Glutamatergic neuron (in vitro differentiated cells): ENCODE measurements around the gene TEKT2. TPM values are rescaled to one million over a fixed set of nuclear protein-coding genes. Genes with fewer than 3 reads are reported as not detected.

Experiments
- DNase-seq: peaks from one replicate; pipeline ENCODE4 v3.0.0; 2022
- H3K27ac Mint-ChIP-seq: one replicate; pipeline ENCODE4 v1.8.0; 2020; ENCODE audit warnings: mild to moderate bottlenecking, mixed read lengths, inconsistent platforms; ENCODE audit not compliant: unreplicated experiment
- H3K27me3 Mint-ChIP-seq: one replicate; pipeline ENCODE4 v1.8.0; 2020; ENCODE audit warnings: mild to moderate bottlenecking, moderate library complexity, mixed read lengths, inconsistent platforms; ENCODE audit not compliant: unreplicated experiment
- H3K36me3 Mint-ChIP-seq: one replicate; pipeline ENCODE4 v1.8.0; 2020; ENCODE audit warnings: mild to moderate bottlenecking, mixed read lengths, inconsistent platforms; ENCODE audit not compliant: unreplicated experiment
- H3K4me1 Mint-ChIP-seq: one replicate; pipeline ENCODE4 v1.8.0; 2020; ENCODE audit warnings: mild to moderate bottlenecking, low read depth, mixed read lengths, inconsistent platforms; ENCODE audit not compliant: unreplicated experiment
- H3K4me3 Mint-ChIP-seq: one replicate; pipeline ENCODE4 v1.8.0; 2020; ENCODE audit warnings: mild to moderate bottlenecking, mixed read lengths, inconsistent platforms; ENCODE audit not compliant: unreplicated experiment
- H3K9me3 Mint-ChIP-seq: one replicate; pipeline ENCODE4 v1.8.0; 2020; ENCODE audit warnings: mild to moderate bottlenecking, moderate library complexity, mixed read lengths, inconsistent platforms; ENCODE audit not compliant: unreplicated experiment
- total RNA-seq: library from RNA; stranded (reverse); fragmentation: NEBNext Ultra II Directional; extraction: Animal tissue kit (Norgen Biotek cat#: 25700); gene quantifications from one replicate; pipeline ENCODE4 v1.2.1, GENCODE V29; 2021; ENCODE audit not compliant: unreplicated experiment
- TF ChIP-seq, protein P1 (sequence below): fragments of 200-600 bp; sonication (generic); IDR thresholded peaks from one replicate; pipeline ENCODE4 v1.5.0; 2021; ENCODE audit not compliant: partially characterized antibody, unreplicated experiment

TEKT2 gene
- total RNA-seq, 1 donor from 2014 or later, result 1.6 TPM

DNA sequence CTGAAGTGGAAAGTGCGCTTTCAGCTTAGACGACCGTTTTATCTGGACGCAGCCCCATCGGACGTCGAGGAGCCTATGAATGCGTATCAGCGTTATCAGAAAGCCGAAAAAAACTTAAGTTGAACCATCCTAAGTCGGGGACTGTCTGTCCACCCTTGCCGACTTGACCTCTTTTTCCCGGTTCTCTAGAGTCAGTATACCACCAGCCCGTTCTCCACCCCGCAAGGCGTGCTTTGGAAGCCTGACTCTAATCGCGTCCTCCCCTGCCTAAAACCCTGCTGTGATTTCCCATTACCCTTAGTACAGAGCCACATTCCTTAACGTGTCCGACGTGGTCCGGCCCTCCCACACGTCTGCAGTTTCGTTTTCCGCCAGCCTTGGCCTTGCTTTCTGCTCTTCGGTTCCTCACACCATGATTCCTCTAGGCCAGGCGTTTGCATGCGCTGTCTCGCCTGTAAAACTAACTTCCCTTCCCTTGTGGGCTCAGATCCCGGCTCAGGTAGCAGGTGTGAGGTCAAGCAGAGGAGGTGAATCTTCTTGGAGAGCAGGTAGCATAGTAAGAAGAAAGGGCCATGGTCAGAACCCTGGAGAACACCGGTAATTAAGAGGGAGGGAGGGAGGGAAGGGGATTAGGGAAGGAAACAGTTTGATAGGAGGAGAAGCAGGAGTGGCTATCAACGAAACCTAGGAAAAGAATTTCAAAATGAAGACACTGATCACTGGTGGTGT, 5.7 kb downstream of the TEKT2 start:
- peaks cover 11% of the 10 kb centered on the region for H3K27me3 Mint-ChIP-seq
- H3K36me3 Mint-ChIP-seq, result no peaks in the 10 kb centered on the region
- peak overlapping the region; percentile 68 for H3K27ac Mint-ChIP-seq
- H3K9me3 Mint-ChIP-seq, result peaks cover 4% of the 10 kb centered on the region
- TF ChIP-seq, protein P1, sequence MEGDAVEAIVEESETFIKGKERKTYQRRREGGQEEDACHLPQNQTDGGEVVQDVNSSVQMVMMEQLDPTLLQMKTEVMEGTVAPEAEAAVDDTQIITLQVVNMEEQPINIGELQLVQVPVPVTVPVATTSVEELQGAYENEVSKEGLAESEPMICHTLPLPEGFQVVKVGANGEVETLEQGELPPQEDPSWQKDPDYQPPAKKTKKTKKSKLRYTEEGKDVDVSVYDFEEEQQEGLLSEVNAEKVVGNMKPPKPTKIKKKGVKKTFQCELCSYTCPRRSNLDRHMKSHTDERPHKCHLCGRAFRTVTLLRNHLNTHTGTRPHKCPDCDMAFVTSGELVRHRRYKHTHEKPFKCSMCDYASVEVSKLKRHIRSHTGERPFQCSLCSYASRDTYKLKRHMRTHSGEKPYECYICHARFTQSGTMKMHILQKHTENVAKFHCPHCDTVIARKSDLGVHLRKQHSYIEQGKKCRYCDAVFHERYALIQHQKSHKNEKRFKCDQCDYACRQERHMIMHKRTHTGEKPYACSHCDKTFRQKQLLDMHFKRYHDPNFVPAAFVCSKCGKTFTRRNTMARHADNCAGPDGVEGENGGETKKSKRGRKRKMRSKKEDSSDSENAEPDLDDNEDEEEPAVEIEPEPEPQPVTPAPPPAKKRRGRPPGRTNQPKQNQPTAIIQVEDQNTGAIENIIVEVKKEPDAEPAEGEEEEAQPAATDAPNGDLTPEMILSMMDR, result no peak
- no peak for DNase-seq
- peak overlapping the region; percentile 92 for H3K4me3 Mint-ChIP-seq
- peaks cover 8% of the 10 kb centered on the region for H3K4me1 Mint-ChIP-seq

DNA sequence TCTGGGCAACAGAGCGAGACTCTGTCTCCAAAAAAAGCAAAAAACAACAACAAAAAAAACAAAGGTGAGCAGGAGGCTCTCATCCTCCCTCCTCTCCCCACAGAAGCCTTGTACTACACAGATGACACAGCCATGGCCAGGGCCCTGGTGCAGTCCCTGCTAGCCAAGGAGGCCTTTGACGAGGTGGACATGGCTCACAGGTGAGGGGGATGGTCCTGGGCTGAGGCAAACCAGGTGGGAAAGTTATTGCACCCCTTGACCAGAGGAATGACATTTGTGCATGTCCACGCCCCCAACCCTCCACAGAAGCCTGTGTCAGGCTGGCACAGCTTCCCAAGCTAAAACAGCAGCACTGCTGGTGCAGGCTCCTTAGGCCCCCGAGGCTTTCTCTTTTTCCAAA, 7.2 kb downstream of the TEKT2 start:
- Mint-ChIP-seq H3K4me3 (no peak overlapping the region), H3K9me3 (peaks cover 4% of the 10 kb centered on the region), H3K27ac (no peak overlapping the region), H3K27me3 (peaks cover 10% of the 10 kb centered on the region), H3K36me3 (no peaks in the 10 kb centered on the region), H3K4me1 (peaks cover 8% of the 10 kb centered on the region)
- DNase-seq, result no peak
- TF ChIP-seq, protein P1, result no peak

DNA sequence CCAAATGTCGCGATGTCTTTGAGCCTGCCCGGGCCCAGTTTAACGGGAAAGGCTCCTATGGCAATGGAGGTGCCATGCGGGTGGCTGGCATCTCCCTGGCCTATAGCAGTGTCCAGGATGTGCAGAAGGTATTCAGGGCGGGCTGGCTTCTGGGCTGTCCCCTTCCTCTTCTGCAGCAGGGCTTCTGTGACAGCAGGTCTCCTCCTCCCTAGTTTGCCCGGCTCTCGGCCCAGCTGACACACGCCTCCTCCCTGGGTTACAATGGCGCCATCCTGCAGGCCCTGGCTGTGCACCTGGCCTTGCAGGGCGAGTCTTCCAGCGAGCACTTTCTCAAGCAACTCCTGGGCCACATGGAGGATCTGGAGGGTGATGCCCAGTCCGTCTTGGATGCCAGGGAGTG, 7.8 kb downstream of the TEKT2 start:
- H3K4me1 Mint-ChIP-seq, result peaks cover 12% of the 10 kb centered on the region
- H3K27ac Mint-ChIP-seq, result no peak overlapping the region
- TF ChIP-seq, protein P1, result no peak
- H3K27me3 Mint-ChIP-seq, result peaks cover 9% of the 10 kb centered on the region
- no peaks in the 10 kb centered on the region for H3K36me3 Mint-ChIP-seq
- no peak for DNase-seq
- H3K4me3 Mint-ChIP-seq, result no peak overlapping the region
- peaks cover 6% of the 10 kb centered on the region for H3K9me3 Mint-ChIP-seq

DNA sequence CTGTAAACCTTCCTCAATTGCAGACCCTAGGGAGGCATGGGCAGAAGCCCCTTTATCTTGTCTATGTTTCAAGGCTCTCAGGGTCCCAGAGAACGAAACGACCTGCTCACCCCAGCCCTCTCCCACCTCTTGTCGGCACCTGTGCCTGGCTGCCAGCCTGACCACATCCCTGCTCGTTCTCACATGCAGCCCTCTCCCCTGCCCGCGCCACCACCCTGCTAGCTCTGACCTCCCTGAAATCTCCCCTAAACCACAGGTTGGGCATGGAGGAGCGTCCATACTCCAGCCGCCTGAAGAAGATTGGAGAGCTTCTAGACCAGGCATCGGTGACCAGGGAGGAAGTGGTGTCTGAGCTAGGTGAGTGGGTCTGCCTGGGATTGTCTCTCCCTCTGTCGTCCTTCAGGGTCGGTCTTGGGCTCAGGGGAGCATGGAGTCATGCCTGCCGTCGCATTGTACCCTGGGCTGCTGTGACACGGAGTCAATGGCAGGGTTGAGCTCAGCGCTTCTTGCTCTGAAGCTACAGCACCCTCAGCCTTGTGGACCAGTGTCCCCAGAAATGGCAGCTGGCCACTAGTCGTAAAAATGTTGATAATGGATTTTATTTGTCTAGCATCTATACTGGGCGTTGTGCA, 8.4 kb downstream of the TEKT2 start:
- Mint-ChIP-seq H3K27ac (no peak overlapping the region), H3K4me1 (peaks cover 12% of the 10 kb centered on the region), H3K27me3 (peaks cover 7% of the 10 kb centered on the region), H3K4me3 (no peak overlapping the region), H3K36me3 (no peaks in the 10 kb centered on the region), H3K9me3 (peaks cover 6% of the 10 kb centered on the region)
- TF ChIP-seq, protein P1, result no peak
- DNase-seq, result no peak

DNA sequence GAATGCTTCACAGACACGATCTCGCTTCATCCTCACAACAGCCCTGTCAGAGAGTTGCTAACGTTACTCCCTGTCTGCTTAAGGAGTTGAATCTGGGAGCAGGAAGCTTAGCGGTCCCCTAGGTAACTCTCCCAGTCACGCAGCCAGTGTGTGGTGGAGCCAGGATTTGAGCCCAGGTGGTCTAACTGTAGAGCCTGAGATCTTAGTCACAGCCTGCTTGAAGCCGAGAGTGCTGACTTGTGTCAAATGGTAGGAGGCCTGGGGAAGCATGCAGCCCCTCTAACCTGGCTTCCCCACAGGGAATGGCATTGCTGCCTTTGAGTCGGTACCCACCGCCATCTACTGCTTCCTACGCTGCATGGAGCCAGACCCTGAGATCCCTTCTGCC, 8.9 kb downstream of the TEKT2 start:
- TF ChIP-seq, protein P1, result no peak
- peaks cover 7% of the 10 kb centered on the region for H3K27me3 Mint-ChIP-seq
- H3K4me1 Mint-ChIP-seq, result peaks cover 12% of the 10 kb centered on the region
- no peak overlapping the region for H3K27ac Mint-ChIP-seq
- no peaks in the 10 kb centered on the region for H3K36me3 Mint-ChIP-seq
- peaks cover 6% of the 10 kb centered on the region for H3K9me3 Mint-ChIP-seq
- no peak for DNase-seq
- no peak overlapping the region for H3K4me3 Mint-ChIP-seq
